Nephron progenitor cell (in vitro differentiated cells): ENCODE results near the gene ANKRD18B.
"Not testable (repeated sequence)": the region's sequence is repeated elsewhere in the genome, so short reads cannot be mapped to it uniquely, and the experiment has no call there.

Experiments
- DNase-seq: peaks from one replicate; pipeline ENCODE4 v3.0.0; 2021
- H3K27ac Mint-ChIP-seq: 2 replicates; pipeline ENCODE4 v1.8.0; 2021; ENCODE audit warnings: mild to moderate bottlenecking, moderate library complexity, mixed read lengths
- H3K27me3 Mint-ChIP-seq: 2 replicates; pipeline ENCODE4 v1.8.0; 2021; ENCODE audit warnings: mild to moderate bottlenecking, low read depth, mixed read lengths; ENCODE audit not compliant: poor library complexity
- H3K36me3 Mint-ChIP-seq: 2 replicates; pipeline ENCODE4 v1.8.0; 2021; ENCODE audit warnings: low read depth, mixed read lengths
- H3K4me1 Mint-ChIP-seq: 2 replicates; pipeline ENCODE4 v1.8.0; 2021; ENCODE audit warnings: mixed read lengths
- H3K4me3 Mint-ChIP-seq: 2 replicates; pipeline ENCODE4 v1.8.0; 2021; ENCODE audit warnings: mild to moderate bottlenecking, moderate library complexity, mixed read lengths
- H3K9me3 Mint-ChIP-seq: 2 replicates; pipeline ENCODE4 v1.8.0; 2021; ENCODE audit warnings: mild to moderate bottlenecking, moderate library complexity, mixed read lengths
- TF ChIP-seq, protein P1 (sequence below): fragments of 200-600 bp; sonication (generic); IDR thresholded peaks from 2 replicates; pipeline ENCODE4 v1.5.0; 2021; ENCODE audit warnings: antibody characterized with exemption

Gene ANKRD18B

DNA sequence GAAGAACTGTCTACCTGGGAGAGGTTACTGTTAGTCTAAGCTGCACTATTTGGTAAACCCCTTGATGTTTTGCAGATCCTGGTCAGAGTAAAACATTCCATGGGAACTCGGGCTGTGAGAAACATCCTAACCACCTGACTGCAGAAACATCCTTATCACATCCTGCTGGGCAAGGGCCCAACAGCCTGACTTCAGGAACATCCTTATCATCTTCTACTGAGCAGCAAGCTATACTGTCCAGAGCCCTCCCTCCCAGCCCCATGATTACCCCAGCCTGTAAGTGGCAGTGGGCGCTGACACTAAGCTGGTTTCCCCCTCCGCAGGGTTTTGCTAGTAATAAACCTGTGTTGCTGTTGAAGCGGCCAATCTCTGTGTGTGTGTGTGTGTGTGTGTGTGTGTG is 80.9 kb downstream of the ANKRD18B start:
- not testable (repeated sequence) for H3K36me3 Mint-ChIP-seq, H3K27ac Mint-ChIP-seq

DNA sequence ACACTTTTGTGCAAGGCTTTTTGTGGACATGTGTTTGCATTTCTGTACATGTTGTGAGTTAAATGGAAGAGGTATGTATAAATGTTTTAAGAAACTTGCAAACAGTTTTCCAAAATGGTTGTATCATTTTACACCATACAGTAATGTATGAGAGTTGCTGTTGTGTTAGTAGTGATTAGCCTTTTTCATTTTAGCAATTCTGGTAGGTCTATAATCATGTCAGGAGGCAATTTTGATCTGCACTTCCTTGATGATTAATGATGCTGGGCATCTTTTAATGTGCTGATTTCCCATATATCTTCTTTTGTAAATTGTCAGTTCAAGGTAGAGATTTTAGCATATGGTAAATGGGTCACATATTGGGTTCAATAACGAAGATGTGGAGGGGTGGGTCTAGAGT is 87.3 kb downstream of the ANKRD18B start:
- H3K27me3 Mint-ChIP-seq = peaks cover 4% of the 10 kb centered on the region
- TF ChIP-seq, protein P1, sequence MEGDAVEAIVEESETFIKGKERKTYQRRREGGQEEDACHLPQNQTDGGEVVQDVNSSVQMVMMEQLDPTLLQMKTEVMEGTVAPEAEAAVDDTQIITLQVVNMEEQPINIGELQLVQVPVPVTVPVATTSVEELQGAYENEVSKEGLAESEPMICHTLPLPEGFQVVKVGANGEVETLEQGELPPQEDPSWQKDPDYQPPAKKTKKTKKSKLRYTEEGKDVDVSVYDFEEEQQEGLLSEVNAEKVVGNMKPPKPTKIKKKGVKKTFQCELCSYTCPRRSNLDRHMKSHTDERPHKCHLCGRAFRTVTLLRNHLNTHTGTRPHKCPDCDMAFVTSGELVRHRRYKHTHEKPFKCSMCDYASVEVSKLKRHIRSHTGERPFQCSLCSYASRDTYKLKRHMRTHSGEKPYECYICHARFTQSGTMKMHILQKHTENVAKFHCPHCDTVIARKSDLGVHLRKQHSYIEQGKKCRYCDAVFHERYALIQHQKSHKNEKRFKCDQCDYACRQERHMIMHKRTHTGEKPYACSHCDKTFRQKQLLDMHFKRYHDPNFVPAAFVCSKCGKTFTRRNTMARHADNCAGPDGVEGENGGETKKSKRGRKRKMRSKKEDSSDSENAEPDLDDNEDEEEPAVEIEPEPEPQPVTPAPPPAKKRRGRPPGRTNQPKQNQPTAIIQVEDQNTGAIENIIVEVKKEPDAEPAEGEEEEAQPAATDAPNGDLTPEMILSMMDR = no peak
- no peaks in the 10 kb centered on the region for H3K4me1 Mint-ChIP-seq
- DNase-seq = no peak
- H3K9me3 Mint-ChIP-seq = peaks cover 4% of the 10 kb centered on the region
- no peak overlapping the region for H3K27ac Mint-ChIP-seq
- H3K36me3 Mint-ChIP-seq = no peaks in the 10 kb centered on the region
- H3K4me3 Mint-ChIP-seq = no peak overlapping the region

More for the DNA sequence above, 80.9 kb downstream of the ANKRD18B start:
- H3K4me1 Mint-ChIP-seq, DNase-seq, H3K27me3 Mint-ChIP-seq, H3K4me3 Mint-ChIP-seq, H3K9me3 Mint-ChIP-seq: not testable (repeated sequence)

DNA sequence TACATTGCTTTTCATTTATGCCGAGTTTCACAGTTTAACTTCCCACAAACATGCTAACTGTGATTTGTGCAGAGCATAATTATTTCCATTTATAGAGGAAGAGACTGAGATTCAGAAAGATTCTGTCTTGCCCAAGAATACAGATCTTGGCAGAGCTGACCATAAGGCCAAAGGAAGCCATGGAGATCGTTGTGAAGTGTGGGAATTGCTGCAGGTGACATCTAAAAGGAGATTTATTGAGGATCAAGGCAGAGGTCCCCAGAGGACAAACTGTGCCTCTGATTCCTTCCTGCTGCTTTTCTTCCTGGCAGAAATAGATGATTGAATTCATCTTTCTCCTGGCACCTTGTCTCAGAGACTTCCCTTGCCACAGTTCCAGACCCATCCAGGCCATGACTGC is 88.4 kb downstream of the ANKRD18B start:
- H3K4me1 Mint-ChIP-seq, H3K9me3 Mint-ChIP-seq, DNase-seq, H3K4me3 Mint-ChIP-seq, H3K27me3 Mint-ChIP-seq, H3K36me3 Mint-ChIP-seq, H3K27ac Mint-ChIP-seq: not testable (repeated sequence)

DNA sequence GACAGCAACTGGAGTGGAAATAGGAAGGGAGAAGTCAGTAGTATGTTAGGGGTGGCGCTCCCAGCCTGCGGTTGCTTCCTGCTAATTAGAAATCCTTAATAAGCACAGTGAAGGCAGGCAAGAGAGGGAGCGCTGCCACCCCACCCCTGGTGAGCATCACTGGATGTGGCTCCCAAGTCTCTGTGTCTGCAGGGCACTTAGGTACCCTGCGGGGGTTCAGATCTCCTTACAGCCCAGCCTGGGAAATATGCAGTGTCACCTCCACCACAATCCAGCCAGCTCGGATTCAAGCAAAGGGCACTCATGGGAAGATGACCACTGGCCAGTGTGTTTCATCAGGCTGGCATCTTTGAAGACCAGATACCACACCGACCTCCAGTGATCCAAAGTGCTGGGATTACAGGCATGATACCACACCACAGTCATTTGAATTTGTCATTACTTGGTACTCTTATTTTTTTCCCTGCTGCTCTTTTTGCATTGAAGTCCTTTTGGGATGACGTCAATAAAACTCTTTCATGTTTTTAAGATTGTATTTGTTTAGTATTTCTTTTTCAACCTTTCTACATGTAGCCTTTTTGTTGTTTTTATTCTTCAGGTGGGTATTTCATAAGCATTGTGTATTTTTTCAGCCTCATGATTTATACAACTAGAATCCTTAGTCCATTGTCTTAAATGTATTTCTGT is 90.1 kb downstream of the ANKRD18B start:
- H3K4me1 Mint-ChIP-seq = peaks cover 4% of the 10 kb centered on the region
- TF ChIP-seq, protein P1 = no peak
- peaks cover 8% of the 10 kb centered on the region for H3K27me3 Mint-ChIP-seq
- no peak overlapping the region for H3K27ac Mint-ChIP-seq
- H3K36me3 Mint-ChIP-seq = no peaks in the 10 kb centered on the region
- H3K9me3 Mint-ChIP-seq = peaks cover 4% of the 10 kb centered on the region
- H3K4me3 Mint-ChIP-seq = no peak overlapping the region
- DNase-seq = no peak

DNA sequence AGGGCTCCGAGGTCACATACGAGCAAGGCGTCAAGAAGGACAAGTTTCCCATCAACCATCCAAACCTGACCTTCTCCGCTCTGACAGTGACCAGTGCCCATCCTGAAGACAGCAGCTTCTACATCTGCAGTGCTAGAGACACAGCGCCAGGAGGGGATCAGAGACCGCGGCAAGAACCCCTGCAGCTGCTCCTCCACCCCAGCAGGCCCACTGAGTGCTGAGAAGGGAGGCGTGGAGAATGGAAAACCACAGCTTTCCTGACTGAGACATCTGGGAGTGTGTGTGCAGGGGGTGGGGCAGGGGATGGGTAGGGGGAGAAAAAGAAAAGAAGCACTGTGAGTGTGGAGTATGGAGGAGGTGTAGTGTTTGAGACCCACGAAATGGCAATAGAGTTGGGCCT is 94.3 kb downstream of the ANKRD18B start:
- DNase-seq, H3K4me3 Mint-ChIP-seq, H3K4me1 Mint-ChIP-seq, H3K9me3 Mint-ChIP-seq, H3K36me3 Mint-ChIP-seq, H3K27ac Mint-ChIP-seq, H3K27me3 Mint-ChIP-seq: not testable (repeated sequence)

DNA sequence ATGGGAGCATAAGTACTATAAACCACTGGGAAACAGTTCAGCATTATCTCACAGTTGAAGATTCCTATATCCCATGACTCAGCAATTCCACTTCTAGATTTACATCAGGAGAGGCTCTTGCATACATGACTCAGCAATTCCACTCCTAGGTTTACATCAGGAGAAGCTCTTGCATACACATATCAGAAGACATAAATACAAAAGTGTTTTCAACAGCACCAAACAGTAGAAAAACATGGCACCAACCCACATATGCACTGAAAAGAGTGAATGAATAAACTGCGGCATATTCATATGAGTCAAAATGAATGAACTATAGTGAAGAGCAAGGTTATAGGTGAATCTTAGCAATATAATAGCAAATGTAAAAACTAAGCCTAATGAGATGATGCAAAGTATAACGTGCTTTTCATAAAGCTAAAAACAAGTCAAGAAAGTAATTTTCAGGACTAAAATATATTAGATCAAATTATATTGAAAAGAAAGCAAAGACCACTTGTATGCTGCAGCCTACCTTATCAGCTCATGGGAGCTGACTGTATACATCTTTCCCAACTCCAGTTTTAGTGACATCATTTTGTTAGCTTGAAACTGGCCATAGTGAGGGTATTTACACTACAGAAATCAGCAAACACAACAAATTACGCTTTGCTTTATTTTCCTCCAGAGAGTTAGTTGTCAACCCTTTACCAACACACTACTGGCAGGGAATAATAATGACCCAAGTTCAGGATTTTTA is 95.8 kb downstream of the ANKRD18B start:
- Mint-ChIP-seq H3K4me3 (no peak overlapping the region), H3K27ac (no peak overlapping the region), H3K9me3 (peaks cover 3% of the 10 kb centered on the region), H3K27me3 (peaks cover 15% of the 10 kb centered on the region), H3K36me3 (no peaks in the 10 kb centered on the region), H3K4me1 (peaks cover 7% of the 10 kb centered on the region)
- no peak for DNase-seq
- TF ChIP-seq, protein P1 = no peak

DNA sequence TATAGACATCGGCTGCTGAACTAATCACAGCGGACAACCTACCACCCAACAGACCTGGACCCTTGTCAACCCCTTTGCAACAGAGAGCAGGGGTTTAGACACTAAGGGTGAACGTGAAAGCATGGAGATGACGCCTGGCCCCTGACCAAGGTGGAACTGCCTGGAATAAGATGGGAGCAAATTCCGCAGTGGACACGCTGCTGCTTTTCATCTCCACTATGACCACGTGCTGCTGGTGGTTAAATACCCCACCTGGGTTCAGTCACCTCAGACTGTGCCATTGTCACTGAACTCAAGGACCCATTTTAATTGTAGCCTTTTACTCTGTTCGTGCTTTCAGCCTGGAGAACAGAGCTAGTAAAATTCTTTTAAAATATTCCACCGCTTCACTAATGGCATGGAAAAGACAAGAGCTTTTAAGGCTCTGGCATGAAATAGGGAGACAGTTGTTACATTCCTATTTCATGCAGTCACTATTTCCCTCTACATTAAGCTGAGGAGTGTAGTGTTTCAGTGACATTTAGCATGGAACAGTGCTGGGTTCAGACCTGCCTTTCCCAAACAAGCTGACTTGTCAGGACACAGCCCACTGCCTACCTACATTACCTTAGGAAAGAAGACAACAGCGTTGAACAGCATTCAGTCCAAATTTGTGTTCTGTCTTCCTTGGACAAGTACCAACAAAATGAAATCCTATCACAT is 96.8 kb downstream of the ANKRD18B start:
- DNase-seq = no peak
- Mint-ChIP-seq H3K27ac (no peak overlapping the region), H3K27me3 (peaks cover 17% of the 10 kb centered on the region), H3K4me1 (peaks cover 7% of the 10 kb centered on the region), H3K36me3 (no peaks in the 10 kb centered on the region), H3K9me3 (peaks cover 3% of the 10 kb centered on the region), H3K4me3 (no peak overlapping the region)
- TF ChIP-seq, protein P1 = no peak
